ENCODE measurements around the gene GFI1.

GFI1 gene

GRCh38 chr1:92483610-92484471 is 2.9 kb downstream of the GFI1 start:
- Histone ChIP-seq H3K27me3 (ENCODE audit: insufficient read depth, low read length) (peaks cover 96% of the 10 kb centered on the region), H3K4me1 (ENCODE audit: insufficient read depth, low read length) (peaks cover 49% of the 10 kb centered on the region), H3K4me3 (ENCODE audit: low read length) (no peak overlapping the region), H3K9me3 (ENCODE audit: low read length) (no peaks in the 10 kb centered on the region), H2AFZ (ENCODE audit: low read depth, low read length) (no peak overlapping the region), H3K36me3 (ENCODE audit: insufficient read depth, low read length) (no peaks in the 10 kb centered on the region)

GRCh38 chr1:92482665-92483609 is 3.8 kb downstream of the GFI1 start:
- Histone ChIP-seq H3K36me3 (ENCODE audit: insufficient read depth, low read length) (no peaks in the 10 kb centered on the region), H3K27me3 (ENCODE audit: insufficient read depth, low read length) (peaks cover 96% of the 10 kb centered on the region), H3K9me3 (ENCODE audit: low read length) (no peaks in the 10 kb centered on the region), H2AFZ (ENCODE audit: low read depth, low read length) (no peak overlapping the region), H3K4me1 (ENCODE audit: insufficient read depth, low read length) (peaks cover 49% of the 10 kb centered on the region), H3K4me3 (ENCODE audit: low read length) (no peak overlapping the region)

GRCh38 chr1:92481971-92482664 is 4.6 kb downstream of the GFI1 start:
- H3K9me3 ChIP-seq (ENCODE audit: low read length) = no peaks in the 10 kb centered on the region
- H3K4me1 ChIP-seq (ENCODE audit: insufficient read depth, low read length) = peaks cover 49% of the 10 kb centered on the region
- no peak overlapping the region for H3K4me3 ChIP-seq (ENCODE audit: low read length)
- no peaks in the 10 kb centered on the region for H3K36me3 ChIP-seq (ENCODE audit: insufficient read depth, low read length)
- no peak overlapping the region for H2AFZ ChIP-seq (ENCODE audit: low read depth, low read length)
- H3K27me3 ChIP-seq (ENCODE audit: insufficient read depth, low read length) = peaks cover 96% of the 10 kb centered on the region

- H3K9me3 ChIP-seq (ENCODE audit: low read length) = no peaks in the 10 kb centered on the region
- H3K4me3 ChIP-seq (ENCODE audit: low read length) = no peak overlapping the region
- no peak overlapping the region for H2AFZ ChIP-seq (ENCODE audit: low read depth, low read length)
- no peaks in the 10 kb centered on the region for H3K36me3 ChIP-seq (ENCODE audit: insufficient read depth, low read length)
- H3K4me1 ChIP-seq (ENCODE audit: insufficient read depth, low read length) = peaks cover 49% of the 10 kb centered on the region
- peaks cover 96% of the 10 kb centered on the region for H3K27me3 ChIP-seq (ENCODE audit: insufficient read depth, low read length)
Observed at GRCh38 chr1:92481599-92481925, 5.2 kb downstream of the GFI1 start.

- Histone ChIP-seq H3K4me3 (ENCODE audit: low read length) (no peak overlapping the region), H2AFZ (ENCODE audit: low read depth, low read length) (peak overlapping the region; percentile 21), H3K27me3 (ENCODE audit: insufficient read depth, low read length) (peaks cover 97% of the 10 kb centered on the region), H3K4me1 (ENCODE audit: insufficient read depth, low read length) (peaks cover 46% of the 10 kb centered on the region), H3K36me3 (ENCODE audit: insufficient read depth, low read length) (no peaks in the 10 kb centered on the region), H3K9me3 (ENCODE audit: low read length) (no peaks in the 10 kb centered on the region)
Observed at GRCh38 chr1:92480813-92481598, 5.7 kb downstream of the GFI1 start.

- no peak overlapping the region for H3K4me3 ChIP-seq (ENCODE audit: low read length)
Observed at GRCh38 chr1:92480200-92480812, 6.4 kb downstream of the GFI1 start.

GRCh38 chr1:92479587-92479986 is 7.1 kb downstream of the GFI1 start:
- no peak overlapping the region for H2AFZ ChIP-seq (ENCODE audit: low read depth, low read length)
- H3K4me3 ChIP-seq (ENCODE audit: low read length) = no peak overlapping the region
- H3K36me3 ChIP-seq (ENCODE audit: insufficient read depth, low read length) = no peaks in the 10 kb centered on the region
- peaks cover 34% of the 10 kb centered on the region for H3K4me1 ChIP-seq (ENCODE audit: insufficient read depth, low read length)
- H3K9me3 ChIP-seq (ENCODE audit: low read length) = peaks cover 2% of the 10 kb centered on the region
- H3K27me3 ChIP-seq (ENCODE audit: insufficient read depth, low read length) = peaks cover 94% of the 10 kb centered on the region

More at GRCh38 chr1:92480200-92480812, 6.4 kb downstream of the GFI1 start:
- no peaks in the 10 kb centered on the region for H3K36me3 ChIP-seq (ENCODE audit: insufficient read depth, low read length)
- H3K4me1 ChIP-seq (ENCODE audit: insufficient read depth, low read length) = peaks cover 40% of the 10 kb centered on the region
- no peaks in the 10 kb centered on the region for H3K9me3 ChIP-seq (ENCODE audit: low read length)
- H3K27me3 ChIP-seq (ENCODE audit: insufficient read depth, low read length) = peaks cover 96% of the 10 kb centered on the region
- H2AFZ ChIP-seq (ENCODE audit: low read depth, low read length) = peak overlapping the region; percentile 21

GRCh38 chr1:92478393-92478792 is 8.3 kb downstream of the GFI1 start:
- Histone ChIP-seq H3K4me3 (ENCODE audit: low read length) (no peak overlapping the region), H3K27me3 (ENCODE audit: insufficient read depth, low read length) (peaks cover 92% of the 10 kb centered on the region), H3K36me3 (ENCODE audit: insufficient read depth, low read length) (no peaks in the 10 kb centered on the region), H2AFZ (ENCODE audit: low read depth, low read length) (no peak overlapping the region), H3K4me1 (ENCODE audit: insufficient read depth, low read length) (peaks cover 25% of the 10 kb centered on the region), H3K9me3 (ENCODE audit: low read length) (peaks cover 2% of the 10 kb centered on the region)

GRCh38 chr1:92476071-92476631 is 10.6 kb downstream of the GFI1 start:
- H3K36me3 ChIP-seq (ENCODE audit: insufficient read depth, low read length) = no peaks in the 10 kb centered on the region
- H3K9me3 ChIP-seq (ENCODE audit: low read length) = peaks cover 2% of the 10 kb centered on the region
- peaks cover 74% of the 10 kb centered on the region for H3K27me3 ChIP-seq (ENCODE audit: insufficient read depth, low read length)
- H2AFZ ChIP-seq (ENCODE audit: low read depth, low read length) = no peak overlapping the region
- H3K4me3 ChIP-seq (ENCODE audit: low read length) = no peak overlapping the region
- peaks cover 12% of the 10 kb centered on the region for H3K4me1 ChIP-seq (ENCODE audit: insufficient read depth, low read length)

- Histone ChIP-seq H3K27me3 (ENCODE audit: insufficient read depth, low read length) (peaks cover 62% of the 10 kb centered on the region), H3K9me3 (ENCODE audit: low read length) (peaks cover 2% of the 10 kb centered on the region), H2AFZ (ENCODE audit: low read depth, low read length) (no peak overlapping the region), H3K4me3 (ENCODE audit: low read length) (no peak overlapping the region), H3K36me3 (ENCODE audit: insufficient read depth, low read length) (no peaks in the 10 kb centered on the region), H3K4me1 (ENCODE audit: insufficient read depth, low read length) (peaks cover under 1% of the 10 kb centered on the region)
Observed at GRCh38 chr1:92475029-92475428, 11.7 kb downstream of the GFI1 start.

GRCh38 chr1:92473781-92474495 is 12.8 kb downstream of the GFI1 start:
- peaks cover 53% of the 10 kb centered on the region for H3K27me3 ChIP-seq (ENCODE audit: insufficient read depth, low read length)
- no peaks in the 10 kb centered on the region for H3K36me3 ChIP-seq (ENCODE audit: insufficient read depth, low read length)
- no peak overlapping the region for H2AFZ ChIP-seq (ENCODE audit: low read depth, low read length)
- H3K4me1 ChIP-seq (ENCODE audit: insufficient read depth, low read length) = no peaks in the 10 kb centered on the region
- H3K9me3 ChIP-seq (ENCODE audit: low read length) = peaks cover 2% of the 10 kb centered on the region
- no peak overlapping the region for H3K4me3 ChIP-seq (ENCODE audit: low read length)
